ENCODE data around the gene SLIT3. TPM values are rescaled to one million over a fixed set of nuclear protein-coding genes. Genes with fewer than 3 reads are reported as not detected.

The SLIT3 gene
- total RNA-seq, 1 donor from 2014 or later, result 3.2 TPM

DNA sequence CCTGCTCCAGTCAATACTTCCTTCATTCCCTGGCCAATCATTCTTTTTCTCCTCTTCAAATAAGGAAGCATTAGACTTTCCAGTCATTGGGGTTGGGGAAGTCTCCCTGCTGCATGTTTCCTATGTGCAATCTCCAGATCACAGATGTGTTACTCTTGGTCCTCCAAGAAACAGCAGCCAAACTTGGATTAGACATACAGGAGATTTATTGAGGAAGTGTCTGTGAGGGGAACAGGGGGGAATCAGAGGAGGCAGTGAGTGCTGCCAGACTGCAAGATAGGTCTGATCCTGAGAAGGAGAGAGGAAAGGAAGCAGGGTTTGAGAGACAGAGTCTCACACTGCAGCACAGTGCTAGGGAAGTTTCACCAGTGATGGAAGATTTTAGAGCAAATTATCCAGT, 40.6 kb upstream of the SLIT3 start:
- DNase-seq (ENCODE audit: low spot score), result no peak
- Mint-ChIP-seq H3K27me3 (ENCODE audit: unreplicated experiment) (no peaks in the 10 kb centered on the region), H3K27ac (ENCODE audit: unreplicated experiment) (no peak overlapping the region), H3K4me1 (ENCODE audit: unreplicated experiment) (peaks cover 8% of the 10 kb centered on the region), H3K9me3 (ENCODE audit: unreplicated experiment) (no peaks in the 10 kb centered on the region), H3K36me3 (ENCODE audit: low read depth, unreplicated experiment) (no peaks in the 10 kb centered on the region), H3K4me3 (ENCODE audit: unreplicated experiment) (no peak overlapping the region)
- TF ChIP-seq, protein P1, sequence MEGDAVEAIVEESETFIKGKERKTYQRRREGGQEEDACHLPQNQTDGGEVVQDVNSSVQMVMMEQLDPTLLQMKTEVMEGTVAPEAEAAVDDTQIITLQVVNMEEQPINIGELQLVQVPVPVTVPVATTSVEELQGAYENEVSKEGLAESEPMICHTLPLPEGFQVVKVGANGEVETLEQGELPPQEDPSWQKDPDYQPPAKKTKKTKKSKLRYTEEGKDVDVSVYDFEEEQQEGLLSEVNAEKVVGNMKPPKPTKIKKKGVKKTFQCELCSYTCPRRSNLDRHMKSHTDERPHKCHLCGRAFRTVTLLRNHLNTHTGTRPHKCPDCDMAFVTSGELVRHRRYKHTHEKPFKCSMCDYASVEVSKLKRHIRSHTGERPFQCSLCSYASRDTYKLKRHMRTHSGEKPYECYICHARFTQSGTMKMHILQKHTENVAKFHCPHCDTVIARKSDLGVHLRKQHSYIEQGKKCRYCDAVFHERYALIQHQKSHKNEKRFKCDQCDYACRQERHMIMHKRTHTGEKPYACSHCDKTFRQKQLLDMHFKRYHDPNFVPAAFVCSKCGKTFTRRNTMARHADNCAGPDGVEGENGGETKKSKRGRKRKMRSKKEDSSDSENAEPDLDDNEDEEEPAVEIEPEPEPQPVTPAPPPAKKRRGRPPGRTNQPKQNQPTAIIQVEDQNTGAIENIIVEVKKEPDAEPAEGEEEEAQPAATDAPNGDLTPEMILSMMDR (IDR thresholded peaks at IDR 0.05; ENCODE audit: unreplicated experiment), result no peak

DNA sequence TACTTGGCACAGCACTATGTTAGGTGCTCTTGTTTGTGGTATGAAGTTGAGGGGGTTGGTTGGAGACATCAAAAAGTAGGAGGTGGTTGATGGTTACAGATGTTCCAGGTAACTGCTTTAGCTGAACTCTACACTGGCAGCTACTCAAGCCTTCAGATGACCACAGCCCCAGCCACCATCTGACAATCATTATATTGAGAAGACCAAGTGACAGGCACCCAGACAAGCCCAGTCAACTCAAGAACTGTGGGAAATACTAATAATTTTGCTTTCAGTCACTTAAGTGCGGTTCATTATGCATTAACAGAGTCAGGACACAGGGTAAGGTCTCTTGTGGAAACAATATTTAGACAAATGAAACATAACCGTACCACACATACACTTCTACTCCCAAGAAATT, 38.9 kb upstream of the SLIT3 start:
- TF ChIP-seq, protein P1 (IDR thresholded peaks at IDR 0.05; ENCODE audit: unreplicated experiment), result no peak
- Mint-ChIP-seq H3K9me3 (ENCODE audit: unreplicated experiment) (no peaks in the 10 kb centered on the region), H3K27ac (ENCODE audit: unreplicated experiment) (no peak overlapping the region), H3K36me3 (ENCODE audit: low read depth, unreplicated experiment) (no peaks in the 10 kb centered on the region), H3K4me1 (ENCODE audit: unreplicated experiment) (peaks cover 8% of the 10 kb centered on the region), H3K4me3 (ENCODE audit: unreplicated experiment) (no peak overlapping the region), H3K27me3 (ENCODE audit: unreplicated experiment) (peaks cover 1% of the 10 kb centered on the region)
- no peak for DNase-seq (ENCODE audit: low spot score)

DNA sequence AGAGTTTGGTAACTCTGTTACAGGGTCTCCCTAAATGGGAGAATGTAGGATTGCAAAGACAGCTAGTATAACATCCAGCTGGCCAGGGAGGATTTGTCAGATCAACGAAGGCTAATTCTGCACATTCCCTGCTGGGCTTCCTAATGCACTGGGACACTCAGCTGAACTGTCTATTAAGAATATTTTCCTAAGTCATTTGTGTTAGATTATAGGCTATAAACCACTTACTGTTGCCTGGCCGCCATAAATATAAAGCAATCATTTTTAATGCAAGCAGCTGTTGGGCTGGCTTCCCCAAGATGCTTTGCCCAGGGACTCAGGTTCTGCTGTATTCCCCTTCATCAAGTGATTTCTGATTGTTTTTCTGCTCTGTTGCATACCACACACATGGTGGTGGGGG, 35.3 kb upstream of the SLIT3 start:
- Mint-ChIP-seq H3K27ac (ENCODE audit: unreplicated experiment) (no peak overlapping the region), H3K36me3 (ENCODE audit: low read depth, unreplicated experiment) (no peaks in the 10 kb centered on the region), H3K4me1 (ENCODE audit: unreplicated experiment) (peaks cover 8% of the 10 kb centered on the region), H3K9me3 (ENCODE audit: unreplicated experiment) (no peaks in the 10 kb centered on the region), H3K4me3 (ENCODE audit: unreplicated experiment) (no peak overlapping the region), H3K27me3 (ENCODE audit: unreplicated experiment) (peaks cover 1% of the 10 kb centered on the region)
- TF ChIP-seq, protein P1 (IDR thresholded peaks at IDR 0.05; ENCODE audit: unreplicated experiment), result no peak
- no peak for DNase-seq (ENCODE audit: low spot score)

DNA sequence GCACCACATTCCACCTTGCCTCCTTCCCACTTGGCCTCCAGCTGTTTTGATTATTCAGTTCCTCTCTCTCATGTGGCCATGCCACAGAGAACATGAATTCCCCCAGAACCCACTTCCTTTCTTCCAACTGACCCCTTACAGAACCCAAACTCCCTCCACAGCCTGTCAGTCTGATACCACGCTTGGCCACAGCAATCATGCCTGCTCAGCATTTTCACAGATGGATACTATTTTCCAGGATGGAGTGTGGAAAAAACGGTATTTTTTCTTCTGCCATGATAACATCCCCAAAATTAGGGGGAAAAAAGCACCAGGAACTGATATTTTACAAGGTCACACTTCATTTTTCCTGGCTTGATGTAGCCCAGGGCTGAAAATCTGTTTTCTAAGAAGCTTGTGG, 34.9 kb upstream of the SLIT3 start:
- no peaks in the 10 kb centered on the region for H3K36me3 Mint-ChIP-seq (ENCODE audit: low read depth, unreplicated experiment)
- peaks cover 8% of the 10 kb centered on the region for H3K4me1 Mint-ChIP-seq (ENCODE audit: unreplicated experiment)
- DNase-seq (ENCODE audit: low spot score), result no peak
- TF ChIP-seq, protein P1 (IDR thresholded peaks at IDR 0.05; ENCODE audit: unreplicated experiment), result no peak
- H3K4me3 Mint-ChIP-seq (ENCODE audit: unreplicated experiment), result no peak overlapping the region
- no peaks in the 10 kb centered on the region for H3K9me3 Mint-ChIP-seq (ENCODE audit: unreplicated experiment)
- H3K27me3 Mint-ChIP-seq (ENCODE audit: unreplicated experiment), result peaks cover 1% of the 10 kb centered on the region
- no peak overlapping the region for H3K27ac Mint-ChIP-seq (ENCODE audit: unreplicated experiment)

DNA sequence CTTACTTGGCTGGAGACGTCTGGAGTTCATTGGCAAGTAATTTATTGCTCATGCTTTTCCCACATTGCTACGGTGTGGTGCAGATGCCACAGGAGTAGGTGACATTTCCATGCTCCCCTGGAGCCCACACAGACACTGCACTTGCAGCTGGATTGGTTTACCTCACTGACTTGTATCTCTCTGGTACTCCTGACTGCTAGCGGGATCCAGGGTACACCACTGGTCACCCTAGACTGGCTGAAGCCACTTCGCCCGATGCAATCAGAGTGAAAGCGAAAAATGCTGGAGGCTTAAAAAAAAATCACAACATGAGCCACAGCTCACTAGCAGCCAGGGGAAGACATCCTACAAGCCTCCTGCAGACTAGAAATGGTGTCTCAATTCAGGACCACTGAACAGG, 32.6 kb upstream of the SLIT3 start:
- no peak overlapping the region for H3K27ac Mint-ChIP-seq (ENCODE audit: unreplicated experiment)
- peaks cover 1% of the 10 kb centered on the region for H3K27me3 Mint-ChIP-seq (ENCODE audit: unreplicated experiment)
- peaks cover 5% of the 10 kb centered on the region for H3K4me1 Mint-ChIP-seq (ENCODE audit: unreplicated experiment)
- no peaks in the 10 kb centered on the region for H3K36me3 Mint-ChIP-seq (ENCODE audit: low read depth, unreplicated experiment)
- H3K9me3 Mint-ChIP-seq (ENCODE audit: unreplicated experiment), result no peaks in the 10 kb centered on the region
- TF ChIP-seq, protein P1 (IDR thresholded peaks at IDR 0.05; ENCODE audit: unreplicated experiment), result no peak
- no peak overlapping the region for H3K4me3 Mint-ChIP-seq (ENCODE audit: unreplicated experiment)
- no peak for DNase-seq (ENCODE audit: low spot score)
